ENCODE results near the gene NECTIN1.

The NECTIN1 gene

GRCh38 chr11:119712459-119713358 lies 16.3 kb downstream of the NECTIN1 start:
- DNase-seq: no peak

- DNase-seq: no peak
Measured at GRCh38 chr11:119712006-119712405, 17.0 kb downstream of the NECTIN1 start.

GRCh38 chr11:119711476-119711875 lies 17.5 kb downstream of the NECTIN1 start:
- DNase-seq: no peak

GRCh38 chr11:119710417-119710816 lies 18.6 kb downstream of the NECTIN1 start:
- no peak for DNase-seq

- DNase-seq: no peak
Measured at GRCh38 chr11:119709638-119710346, 19.2 kb downstream of the NECTIN1 start.

- no peak for DNase-seq
Measured at GRCh38 chr11:119709171-119709570, 19.8 kb downstream of the NECTIN1 start.

GRCh38 chr11:119708384-119708783 lies 20.6 kb downstream of the NECTIN1 start:
- no peak for DNase-seq

GRCh38 chr11:119706887-119707286 lies 22.1 kb downstream of the NECTIN1 start:
- DNase-seq: no peak

- no peak for DNase-seq
Measured at GRCh38 chr11:119706029-119706428, 23.0 kb downstream of the NECTIN1 start.

GRCh38 chr11:119705362-119705761 lies 23.6 kb downstream of the NECTIN1 start:
- DNase-seq: no peak

- no peak for DNase-seq
Measured at GRCh38 chr11:119704849-119705248, 24.2 kb downstream of the NECTIN1 start.

- no peak for DNase-seq
Measured at GRCh38 chr11:119701591-119702549, 27.1 kb downstream of the NECTIN1 start.

- no peak for DNase-seq
Measured at GRCh38 chr11:119700536-119701346, 28.3 kb downstream of the NECTIN1 start.

GRCh38 chr11:119700030-119700429 lies 29.0 kb downstream of the NECTIN1 start:
- no peak for DNase-seq

- no peak for DNase-seq
Measured at GRCh38 chr11:119699227-119699626, 29.8 kb downstream of the NECTIN1 start.

GRCh38 chr11:119697882-119698281 lies 31.1 kb downstream of the NECTIN1 start:
- no peak for DNase-seq

GRCh38 chr11:119697445-119697844 lies 31.6 kb downstream of the NECTIN1 start:
- DNase-seq: no peak

- DNase-seq: no peak
Measured at GRCh38 chr11:119696378-119697222, 32.4 kb downstream of the NECTIN1 start.

GRCh38 chr11:119694334-119694733 lies 34.7 kb downstream of the NECTIN1 start:
- DNase-seq: no peak

- DNase-seq: no peak
Measured at GRCh38 chr11:119693253-119693815, 35.7 kb downstream of the NECTIN1 start.

- no peak for DNase-seq
Measured at GRCh38 chr11:119692540-119692820, 36.5 kb downstream of the NECTIN1 start.
